T-helper 9 cell (primary cell): Measurements from ENCODE around the gene KLRF2.

Source experiments
- DNase-seq: peaks from one replicate; pipeline ENCODE4 v3.0.0-alpha.2; 2020

The KLRF2 gene

GRCh38 chr12:9940375-9940774 lies 59.1 kb downstream of the KLRF2 start:
- DNase-seq: no peak

- no peak for DNase-seq
Measured at GRCh38 chr12:9941838-9942237, 60.5 kb downstream of the KLRF2 start.

GRCh38 chr12:9943240-9943639 lies 62.0 kb downstream of the KLRF2 start:
- DNase-seq: no peak

- DNase-seq: no peak
Measured at GRCh38 chr12:9944391-9944790, 63.1 kb downstream of the KLRF2 start.
